Stimulated activated CD4-positive, alpha-beta T cell treated with anti-CD3 and anti-CD28 coated beads, TNF-alpha, amount 100 ng/mL, for 4 hours (primary cell): ENCODE data around the gene NAA20.

Source experiments
- DNase-seq, 3 experiments: peaks; one replicate each; pipeline ENCODE4 v3.0.0-alpha.2; 2020; ENCODE audit warnings: low read depth in 3 of 3

Gene NAA20

DNA sequence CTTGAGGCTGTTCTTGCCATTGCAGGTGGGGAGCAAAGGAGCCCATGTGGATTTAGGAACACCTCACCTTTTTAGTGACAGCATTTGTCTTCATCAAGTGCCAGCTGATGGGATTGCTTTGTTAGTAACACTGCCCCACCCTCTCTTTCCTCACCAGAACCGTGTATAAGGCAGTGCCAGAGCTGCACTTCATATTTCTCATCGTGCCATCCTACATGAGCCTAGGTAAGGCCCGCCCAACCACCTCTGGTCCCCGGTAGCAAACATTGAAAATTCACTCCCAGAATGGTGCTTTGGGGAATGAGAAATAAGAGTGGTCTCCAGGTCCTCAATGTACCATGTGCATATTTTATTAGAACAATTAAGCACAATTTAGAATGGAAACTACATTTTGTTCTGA, 57.9 kb downstream of the NAA20 start:
- DNase-seq, result no peak

DNA sequence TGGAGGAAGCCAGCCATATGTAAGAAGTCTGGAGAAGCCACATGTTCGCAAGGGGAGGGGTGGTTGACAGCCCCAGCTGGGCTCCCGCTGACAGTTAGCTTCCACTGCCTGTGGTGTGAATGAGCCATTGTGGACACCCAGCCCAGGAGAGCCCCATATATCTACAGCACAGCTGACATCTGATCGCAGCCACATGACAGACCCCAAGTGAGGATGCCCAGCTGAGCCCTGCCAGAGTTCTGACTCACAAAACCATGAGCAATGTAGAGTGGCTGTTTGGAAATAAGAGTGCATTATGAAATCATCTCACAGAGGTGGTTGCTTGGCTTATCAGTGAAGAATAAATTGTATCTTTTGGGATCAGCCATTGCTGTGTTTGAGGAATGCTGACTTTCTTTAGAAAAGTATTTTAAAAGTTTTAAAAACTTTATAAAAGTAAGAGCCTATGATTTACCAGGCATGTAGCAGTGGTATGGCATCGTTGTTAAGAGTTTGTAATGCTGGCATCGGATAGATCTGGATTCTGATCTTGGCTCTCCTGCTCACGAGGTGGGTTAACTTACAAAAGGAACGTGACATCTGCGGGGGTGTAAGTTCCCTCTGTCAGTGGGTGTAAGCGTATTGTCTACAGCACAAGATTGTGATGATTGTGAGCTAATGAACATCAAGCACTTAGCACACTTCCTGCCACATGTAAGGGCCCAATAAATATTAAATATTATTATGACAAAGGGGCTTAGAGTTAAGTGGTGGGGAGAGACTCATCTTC, 59.3 kb downstream of the NAA20 start:
- no peak for DNase-seq

DNA sequence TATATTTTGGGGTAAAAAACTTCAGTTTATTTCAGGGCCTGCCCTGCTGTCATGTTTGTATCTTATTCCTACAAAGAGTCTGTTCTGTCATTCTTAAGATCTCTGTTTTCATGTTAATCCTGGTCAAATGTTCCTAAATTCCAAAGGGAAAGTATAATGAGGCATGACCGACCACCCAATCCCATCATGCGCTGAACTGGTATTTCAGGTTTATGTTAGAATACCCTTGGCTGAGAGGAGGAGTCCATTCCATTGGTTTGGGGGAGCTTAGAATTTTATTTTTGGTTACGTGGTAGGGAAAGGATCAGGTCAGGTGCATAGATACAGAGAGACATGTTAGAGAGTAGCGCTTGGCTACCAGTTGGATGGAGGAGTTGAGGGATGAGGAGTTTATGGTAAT, 60.9 kb downstream of the NAA20 start:
- no peak for DNase-seq

DNA sequence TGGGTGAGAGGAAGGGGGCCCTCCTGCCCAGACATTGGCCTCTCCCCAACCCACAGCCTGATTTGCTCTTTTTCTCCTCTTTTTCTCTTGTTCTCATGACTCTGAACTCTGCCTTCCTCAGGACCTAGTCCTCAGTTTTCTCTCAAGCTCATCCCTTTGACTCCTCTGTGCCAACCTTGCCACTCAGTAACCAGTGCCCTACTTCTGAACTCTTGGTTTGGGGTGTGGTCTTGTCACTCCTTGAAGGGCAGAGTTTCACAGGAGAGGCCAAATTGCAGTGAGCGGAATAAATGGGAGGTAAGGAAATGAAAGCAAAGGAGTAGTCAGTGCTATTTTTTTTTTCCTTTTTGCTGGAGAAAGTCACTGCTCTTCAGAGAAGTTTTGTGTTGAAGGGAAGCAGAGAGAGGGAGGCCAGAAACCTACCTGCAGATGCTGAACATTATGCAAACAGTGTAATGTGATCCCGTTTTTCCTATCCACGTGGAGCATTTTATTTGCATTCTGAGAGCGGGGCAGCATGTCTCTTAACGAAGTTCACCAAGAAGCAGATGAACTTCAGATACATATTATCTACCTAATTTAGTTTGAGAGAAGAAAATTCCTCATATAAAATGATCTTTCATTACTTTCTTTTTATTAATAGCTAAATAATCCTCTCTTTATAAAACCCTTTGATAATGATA, 62.1 kb downstream of the NAA20 start:
- no peak for DNase-seq
